Motor neuron (in vitro differentiated cells): Measurements from ENCODE around the gene PLPP7. TPM values are rescaled to one million over a fixed set of nuclear protein-coding genes. Genes with fewer than 3 reads are reported as not detected.
"Not testable (repeated sequence)": the region's sequence is repeated elsewhere in the genome, so short reads cannot be mapped to it uniquely, and the experiment has no call there.

Experiments
- ATAC-seq, 8 experiments: fragments of 200-7000 bp; cut with Tn5 transposase; replicated peaks in 6 of 8; 2 replicates each; pipeline ENCODE4 v1.8.0; 2021; ENCODE audit warnings: mild to moderate bottlenecking in 8 of 8, moderate library complexity in 8 of 8
- H3K27ac ChIP-seq, 2 donors: fragments of 250-450 bp; sonication (Bioruptor Pico); 2 replicates each; pipeline ENCODE4 v1.9.0; 2021; ENCODE audit warnings: antibody characterized with exemption in 2 of 2, mild to moderate bottlenecking in 2 of 2, moderate library complexity in 1 of 2
- H3K4me1 ChIP-seq, 2 donors: fragments of 250-450 bp; sonication (Bioruptor Pico); replicated peaks in 1 of 2; 2 replicates each; pipeline ENCODE4 v1.6.1; 2021; ENCODE audit warnings: antibody characterized with exemption in 2 of 2, mild to moderate bottlenecking in 2 of 2, moderate library complexity in 1 of 2
- H3K4me3 ChIP-seq, 5 donors: fragments of 250-450 bp; sonication (Bioruptor Pico); 2 replicates each; pipeline ENCODE4 v1.9.0; 2021; ENCODE audit warnings: antibody characterized with exemption in 5 of 5, mild to moderate bottlenecking in 5 of 5, moderate library complexity in 4 of 5
- WGBS, 10 experiments: fragments of 450-650 bp; shearing (Covaris generic); methylation state at CpG; one replicate each; pipeline ENCODE4 v1.0.0; 2022; 5-methylcytosine and 5-hydroxymethylcytosine counted together
- in situ Hi-C, 9 experiments: fragments of 400-800 bp; cut with MboI; loops; one replicate each; pipeline ENCODE4 v1.15.0; 2021; ENCODE audit warnings: low sequenced_read_pairs in 9 of 9, low pct_unique_long_range_greater_than_20kb in 2 of 9; ENCODE audit not compliant: unreplicated experiment in 9 of 9
- total RNA-seq, 8 experiments: library from RNA; unstranded; fragments of 300-600 nt; gene quantifications; 2 replicates each; pipeline versions ENCODE4 v1.2.3 to v1.2.4, GENCODE V29; 2022

PLPP7 gene
- 1 to 10 TPM in 7 of 8 experiments, under 1 TPM in 1; 0.15 to 9.9 (median 5.0) TPM for total RNA-seq

DNA sequence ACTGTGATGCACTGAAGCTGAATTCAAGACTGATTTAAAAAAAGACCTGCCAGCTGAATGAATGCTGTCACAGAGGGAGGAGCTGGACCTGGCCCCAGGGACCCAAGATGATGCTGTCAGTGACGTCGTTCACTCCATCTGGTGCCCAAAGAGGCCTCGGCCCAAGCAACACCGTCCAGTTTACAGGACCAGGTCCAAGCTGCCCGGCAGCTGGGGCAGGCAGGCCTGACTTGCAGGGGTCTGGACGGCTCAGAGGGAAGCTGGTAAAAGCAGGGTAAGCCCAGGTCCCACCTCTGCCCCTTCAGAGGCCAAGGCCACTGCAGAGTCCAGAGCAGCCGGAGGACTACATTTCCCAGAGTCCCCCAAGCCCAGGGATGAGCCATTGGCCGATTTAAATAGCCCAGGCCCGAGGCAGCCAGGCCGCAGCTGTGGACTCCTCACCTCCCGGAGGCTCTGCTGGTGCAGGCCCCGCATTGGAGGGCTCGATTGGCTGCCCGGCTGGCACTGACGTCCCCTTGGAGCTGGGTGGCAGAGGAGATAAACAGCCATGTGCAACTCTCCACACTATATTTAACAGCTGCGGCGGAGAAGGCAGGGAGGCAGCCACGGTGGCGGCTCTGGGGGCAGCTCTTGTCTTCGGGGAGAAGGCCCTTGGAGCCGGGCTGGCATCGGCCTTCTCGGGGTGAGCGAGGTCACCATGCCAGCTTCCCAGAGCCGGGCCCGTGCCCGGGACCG, at the start of gene PLPP7:
Gene PLPP7, plus strand, starts transcription at position 423 of the 735 bp plus-strand sequence. Its CDS starts 275 bp downstream, at position 698.
- peak; percentile 66 to 98 (median 93) for ATAC-seq
- Histone ChIP-seq H3K4me3 (peak within 1 kb of the TSS; percentile 6 to 28 (median 12)), H3K4me1 (peaks cover 26 to 27% of the 10 kb centered on the region in 2 donors), H3K27ac (peak within 1 kb of the TSS; percentile 91 to 95)
- in situ Hi-C loops, result no loop called here
- 7 to 93% (median 66%) methylated on average over 1 to 16 of the region's 28 CpGs; no CpG with 5 or more reads in 4 of the 10 experiments for WGBS, 10 experiments

DNA sequence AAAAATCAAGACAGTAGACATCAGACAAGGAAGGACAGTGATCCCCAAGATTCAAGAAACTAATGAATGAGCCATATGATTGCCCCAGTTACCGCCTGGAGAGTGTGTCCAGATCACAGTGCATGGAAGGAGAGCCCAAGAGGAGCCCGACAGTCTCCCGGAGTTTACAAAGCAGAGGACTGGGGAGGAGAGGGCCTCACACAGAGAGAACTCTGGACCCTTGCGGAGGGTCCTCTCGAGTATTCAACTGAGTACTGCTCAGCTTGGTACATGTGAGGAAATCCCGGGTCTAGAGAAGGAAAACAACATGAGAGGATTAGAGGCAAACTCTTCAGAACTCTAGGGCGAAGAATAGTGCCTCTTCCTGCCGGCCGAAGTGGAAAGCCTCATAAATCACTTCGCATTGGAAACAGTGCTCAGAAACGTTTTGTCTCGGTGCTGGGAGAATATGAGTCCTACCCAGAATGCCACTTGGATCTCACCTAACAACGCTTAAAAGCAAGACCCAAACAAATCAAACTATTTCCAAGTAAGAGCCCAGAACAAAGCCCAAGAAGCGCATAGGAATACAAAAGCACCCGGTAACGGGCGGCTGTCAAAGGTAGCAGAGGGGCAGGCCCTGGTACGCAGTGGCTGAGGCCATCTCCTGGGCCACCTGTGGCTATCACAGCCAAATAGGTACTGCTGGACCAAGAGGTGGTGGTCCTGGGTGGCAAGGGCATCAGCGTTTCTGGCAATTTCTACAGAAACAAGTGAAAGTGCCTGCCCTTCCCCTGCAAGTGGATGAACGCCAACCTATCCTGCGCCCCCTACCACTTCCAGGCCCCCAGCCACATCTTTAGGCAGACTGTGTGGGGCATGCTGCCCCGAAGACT, 49.2 kb upstream of the PLPP7 start:
- ATAC-seq, result peak in 2 of 8 experiments; percentile 20 to 41
- in situ Hi-C loops, result no loop called here
- H3K4me1 ChIP-seq, result peaks cover 20 to 29% of the 10 kb centered on the region in 2 donors
- no peak overlapping the region for H3K4me3 ChIP-seq
- WGBS, 10 experiments, result 0 to 83% (median 71%) methylated on average over 1 to 14 of the region's 22 CpGs; no CpG with 5 or more reads in 1 of the 10 experiments
- peak overlapping the region in 1 of 2 donors; percentile 43 for H3K27ac ChIP-seq

DNA sequence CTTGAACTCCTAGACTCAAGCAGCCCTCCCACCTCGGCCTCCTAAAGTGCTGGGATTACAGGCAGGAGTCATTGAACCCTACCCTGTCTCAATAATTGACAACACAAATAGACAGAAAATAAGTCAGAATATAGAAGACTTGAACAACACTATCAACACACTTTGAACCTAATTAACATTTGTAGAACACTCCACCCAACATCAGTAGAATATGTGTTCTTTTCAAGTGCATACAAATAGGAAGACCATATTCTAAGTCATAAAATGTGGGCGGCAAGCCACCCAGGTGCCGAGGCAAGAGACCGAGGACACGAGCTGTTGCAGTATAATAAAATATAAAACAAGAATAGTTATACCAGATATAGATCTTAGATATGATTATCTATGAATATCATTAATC, 45.2 kb upstream of the PLPP7 start:
- H3K27ac ChIP-seq, in situ Hi-C loops, H3K4me3 ChIP-seq: not testable (repeated sequence)
- peaks cover 3 to 12% of the 10 kb centered on the region in 2 donors for H3K4me1 ChIP-seq
- WGBS, 10 experiments, result 58 to 100% (median 85%) methylated on average over 1 to 5 of the region's 5 CpGs; no CpG with 5 or more reads in 1 of the 10 experiments
- ATAC-seq, result peak in 2 of 8 experiments; percentile 49 to 80

DNA sequence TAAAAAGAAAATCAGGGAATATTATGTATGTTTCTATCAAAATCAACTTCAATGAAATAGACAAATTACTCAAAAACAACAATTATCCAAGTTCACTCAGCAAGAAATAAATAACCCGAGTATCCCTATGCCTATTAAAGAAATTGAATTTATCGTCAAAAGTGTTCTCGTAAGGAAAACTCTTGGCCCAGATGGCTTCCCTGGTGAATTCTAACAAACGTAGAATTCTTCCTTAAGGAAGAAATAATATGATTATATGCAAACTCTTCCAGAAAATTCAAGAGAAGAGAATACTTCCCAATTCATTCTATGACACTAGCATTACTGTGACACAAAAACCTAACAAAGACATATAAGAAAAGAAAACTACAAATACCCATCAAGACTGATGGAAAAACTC, 42.9 kb upstream of the PLPP7 start:
- no peak for ATAC-seq
- Histone ChIP-seq H3K4me3 (no peak overlapping the region), H3K4me1 (no peaks in the 10 kb centered on the region), H3K27ac (no peak overlapping the region)
- in situ Hi-C loops, result no loop called here
- WGBS, 10 experiments, result 65 to 92% (median 77%) methylated on average over 1 to 4 of the region's 4 CpGs

DNA sequence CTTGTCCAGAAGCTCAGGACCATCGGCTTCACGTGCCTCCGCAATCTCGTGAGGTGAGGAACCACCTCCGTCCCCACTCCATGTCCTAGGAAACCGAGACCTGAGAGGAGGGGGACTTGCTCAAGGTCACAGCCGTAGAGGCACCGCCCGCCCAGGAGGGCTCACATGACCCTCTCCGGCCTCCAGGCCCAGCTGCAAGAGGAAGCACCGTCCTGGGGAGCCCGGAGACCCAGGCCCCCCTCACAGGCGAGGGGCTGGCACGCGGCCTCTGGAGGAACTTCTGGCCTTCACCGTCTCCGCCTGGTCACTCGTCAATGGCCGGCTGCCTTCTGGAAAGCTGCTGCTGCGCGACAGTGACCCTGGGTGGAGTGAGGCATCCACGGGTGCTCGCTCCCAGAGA, 37.4 kb upstream of the PLPP7 start:
- peak overlapping the region in 1 of 2 donors; percentile 27 for H3K27ac ChIP-seq
- no peak overlapping the region for H3K4me3 ChIP-seq
- H3K4me1 ChIP-seq, result peaks cover 0 to 5% of the 10 kb centered on the region in 2 donors
- WGBS, 10 experiments, result 62 to 100% (median 76%) methylated on average over 4 to 9 of the region's 23 CpGs; no CpG with 5 or more reads in 7 of the 10 experiments
- no peak for ATAC-seq
- in situ Hi-C loops, result no loop called here

DNA sequence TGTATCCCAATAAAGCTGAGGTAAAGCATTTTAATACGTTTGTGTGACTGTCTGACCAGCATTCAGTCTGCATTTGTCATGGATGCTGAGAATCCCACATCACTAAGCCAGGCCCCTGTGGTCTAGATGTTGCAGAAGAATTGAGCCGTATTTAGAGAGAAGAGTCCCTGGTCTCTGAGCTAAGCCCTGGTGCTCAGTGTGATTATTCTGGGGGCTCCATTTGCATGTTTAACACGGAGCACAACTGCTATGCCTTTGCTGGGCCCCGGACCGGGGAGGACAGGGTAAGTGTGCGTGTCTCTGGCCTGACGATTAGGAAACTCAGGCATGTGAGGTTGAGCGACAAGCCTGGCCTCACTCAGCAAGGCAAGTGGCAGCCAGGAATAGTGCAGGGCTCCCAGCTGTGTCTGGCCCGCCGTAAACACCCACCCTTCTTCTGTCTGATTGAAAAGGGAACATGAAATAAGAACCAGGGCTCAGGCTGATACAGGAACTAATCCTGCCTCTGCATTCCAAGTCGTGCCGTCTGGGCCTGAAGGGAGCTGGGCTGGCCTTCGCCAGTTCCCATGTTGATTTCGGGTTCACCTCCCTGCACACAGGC, 35.5 kb upstream of the PLPP7 start:
- Histone ChIP-seq H3K4me1 (peaks cover 0 to 5% of the 10 kb centered on the region in 2 donors), H3K27ac (peak overlapping the region; percentile 26 to 59), H3K4me3 (no peak overlapping the region)
- WGBS, 10 experiments, result 0 to 100% (median 75%) methylated on average over 1 to 11 of the region's 14 CpGs; no CpG with 5 or more reads in 2 of the 10 experiments
- in situ Hi-C loops, result no loop called here
- ATAC-seq, result peak in 5 of 8 experiments; percentile 36 to 72 (median 55)

DNA sequence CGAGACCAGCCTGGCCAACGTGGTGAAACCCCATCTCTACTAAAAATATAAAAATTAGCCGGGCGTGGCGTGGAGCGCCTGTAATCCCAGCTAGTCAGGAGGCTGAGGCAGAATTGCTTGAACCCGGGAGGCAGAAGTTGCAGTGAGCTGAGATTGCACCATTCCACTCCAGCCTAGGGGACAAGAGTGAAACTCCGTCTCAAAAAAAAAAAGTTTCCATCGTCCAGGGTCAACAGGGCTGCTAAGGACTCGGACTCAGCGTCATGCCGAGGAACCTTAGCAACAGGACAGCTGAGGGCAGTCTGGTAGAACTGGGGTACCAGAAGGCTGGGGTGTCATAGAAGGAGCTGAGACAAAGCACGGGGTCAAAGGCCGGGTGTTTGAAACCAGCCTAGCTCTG, 34.9 kb upstream of the PLPP7 start:
- no peak overlapping the region for H3K27ac ChIP-seq
- 76 to 100% (median 91%) methylated on average over 2 to 10 of the region's 14 CpGs; no CpG with 5 or more reads in 2 of the 10 experiments for WGBS, 10 experiments
- peaks cover 0 to 5% of the 10 kb centered on the region in 2 donors for H3K4me1 ChIP-seq
- no peak overlapping the region for H3K4me3 ChIP-seq
- in situ Hi-C loops, result no loop called here
- ATAC-seq, result no peak

DNA sequence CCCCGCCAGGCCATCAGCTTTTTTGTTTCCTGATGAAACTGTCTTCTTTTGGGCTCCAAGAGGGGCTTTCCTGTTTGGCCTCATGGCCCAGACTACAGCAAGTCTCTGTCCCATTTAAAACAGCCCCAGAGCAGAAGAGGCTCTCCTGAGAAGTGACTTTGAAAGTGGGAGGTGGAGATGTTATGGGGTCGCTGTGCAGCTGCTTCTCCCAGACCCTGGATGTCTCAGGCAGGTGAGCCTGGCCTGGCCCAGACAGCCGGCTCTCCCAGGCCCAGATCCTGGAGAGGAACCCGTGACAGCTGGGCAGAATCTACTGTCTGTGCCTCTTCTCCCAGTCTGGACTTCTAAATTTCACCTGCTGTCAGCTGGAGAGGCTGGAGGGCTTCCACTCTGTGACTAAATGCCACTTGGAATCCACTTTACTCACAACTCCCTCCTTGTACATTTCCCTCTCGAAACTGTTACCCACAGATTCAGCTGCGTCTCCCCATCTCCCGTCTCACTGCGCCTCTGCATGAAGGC, 33.8 kb upstream of the PLPP7 start:
- H3K4me3 ChIP-seq, result no peak overlapping the region
- peak in 1 of 8 experiments; percentile 3 for ATAC-seq
- in situ Hi-C loops, result no loop called here
- H3K27ac ChIP-seq, result peak overlapping the region in 1 of 2 donors; percentile 60
- WGBS, 10 experiments, result 20 to 100% (median 95%) methylated on average over 1 to 6 of the region's 8 CpGs; no CpG with 5 or more reads in 1 of the 10 experiments
- H3K4me1 ChIP-seq, result peaks cover 0 to 7% of the 10 kb centered on the region in 2 donors

DNA sequence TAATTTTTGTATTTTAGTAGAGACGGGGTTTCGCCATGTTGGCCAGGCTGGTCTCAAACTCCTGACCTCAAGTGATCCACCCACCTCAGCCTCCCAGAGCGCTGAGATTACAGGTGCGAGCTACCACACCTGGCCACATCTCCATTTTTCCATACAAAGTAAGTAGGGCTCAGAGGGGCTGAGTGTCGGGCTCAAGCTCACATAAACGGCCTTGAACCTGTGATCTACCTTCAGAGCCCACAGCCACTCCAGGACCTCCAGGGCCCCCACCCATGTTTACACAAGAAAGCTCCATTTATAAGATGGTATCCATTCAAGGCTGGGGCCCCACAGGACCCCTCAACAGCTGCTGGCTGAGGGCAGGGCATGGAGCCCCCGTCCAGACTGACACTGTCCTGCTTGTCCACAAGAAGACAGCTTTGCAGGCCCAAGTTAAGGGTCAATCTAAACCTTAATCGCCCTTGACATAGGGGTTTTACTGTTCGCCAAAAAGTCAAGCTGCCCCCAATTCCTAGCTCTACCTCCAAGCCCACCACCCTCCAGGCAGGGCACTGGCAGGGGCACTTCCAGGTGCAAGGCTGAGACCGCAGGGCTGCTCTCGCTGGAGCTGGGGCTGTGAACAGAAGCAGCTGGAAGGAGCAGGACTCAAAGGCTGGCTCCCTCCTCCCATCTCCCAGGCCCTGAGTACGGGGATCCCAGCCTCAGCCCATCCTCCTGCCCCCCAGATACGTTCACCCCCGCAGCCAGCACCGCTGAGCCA, 32.1 kb upstream of the PLPP7 start:
- Histone ChIP-seq H3K4me1 (peaks cover 0 to 7% of the 10 kb centered on the region in 2 donors), H3K27ac (no peak overlapping the region), H3K4me3 (no peak overlapping the region)
- in situ Hi-C loops, result no loop called here
- ATAC-seq, result no peak
- 77 to 100% (median 91%) methylated on average over 1 to 9 of the region's 15 CpGs; no CpG with 5 or more reads in 4 of the 10 experiments for WGBS, 10 experiments

DNA sequence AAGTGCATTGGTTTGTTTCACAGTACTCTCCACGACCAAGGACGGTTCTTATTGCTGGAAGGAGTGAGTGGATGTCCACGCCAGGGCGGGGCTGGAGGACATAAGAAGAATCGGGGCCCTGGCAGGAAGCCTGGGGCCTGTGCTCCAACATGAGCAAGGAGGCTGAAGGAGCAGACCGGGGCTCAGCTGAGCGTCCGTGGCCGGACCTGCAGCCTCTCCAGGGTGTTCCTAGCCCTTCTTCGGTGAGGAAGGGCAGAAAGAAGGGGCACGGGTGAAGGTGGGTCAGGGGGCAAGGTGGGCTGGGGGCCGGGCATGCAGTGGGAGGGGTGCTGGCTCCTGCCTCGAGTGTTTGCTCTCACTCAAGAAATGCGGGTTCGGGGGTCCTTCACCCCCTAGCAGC, 31.3 kb upstream of the PLPP7 start:
- in situ Hi-C loops, result no loop called here
- H3K4me1 ChIP-seq, result peaks cover 0 to 7% of the 10 kb centered on the region in 2 donors
- peak overlapping the region in 1 of 2 donors; percentile 39 for H3K27ac ChIP-seq
- 0 to 80% (median 57%) methylated on average over 1 to 9 of the region's 15 CpGs; no CpG with 5 or more reads in 5 of the 10 experiments for WGBS, 10 experiments
- no peak overlapping the region for H3K4me3 ChIP-seq
- peak in 1 of 8 experiments; percentile 26 for ATAC-seq

DNA sequence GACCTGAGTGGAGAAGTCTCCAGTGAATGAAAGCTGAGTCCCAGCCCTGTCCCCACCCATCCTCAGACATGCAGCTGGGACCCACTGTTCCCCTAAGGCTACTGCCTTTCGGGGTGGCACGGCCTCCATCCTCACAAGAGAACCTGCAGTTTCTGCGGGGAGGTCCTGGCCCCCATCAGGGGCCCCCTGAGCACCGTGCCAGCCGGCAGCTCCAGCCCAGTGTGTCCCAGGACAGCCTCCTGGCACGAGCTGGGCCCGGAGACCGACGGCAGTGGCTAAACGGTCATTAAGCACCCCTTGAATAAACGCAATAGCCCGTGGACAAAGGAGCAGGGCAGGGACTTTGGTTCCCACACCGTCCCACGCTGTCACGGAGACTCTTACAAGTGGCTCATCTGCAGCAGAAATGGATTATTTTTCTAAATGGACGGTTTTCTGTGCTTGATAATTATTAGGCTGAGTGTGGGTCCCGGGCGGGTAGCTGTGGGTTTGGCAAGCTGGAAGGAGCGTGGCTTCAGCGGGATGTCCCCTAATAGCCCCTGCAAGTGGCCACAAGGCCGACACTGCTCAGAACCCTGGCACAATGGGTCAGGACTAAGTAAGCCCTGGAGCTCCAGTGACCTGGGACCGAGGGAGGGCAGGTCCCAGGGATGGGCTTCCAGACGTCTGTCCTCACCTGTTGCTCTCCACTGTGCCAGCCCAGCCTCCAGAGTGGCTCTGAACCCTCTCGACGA, 30.7 kb upstream of the PLPP7 start:
- in situ Hi-C loops, result no loop called here
- peak in 1 of 8 experiments; percentile 28 for ATAC-seq
- no peak overlapping the region for H3K4me3 ChIP-seq
- H3K4me1 ChIP-seq, result peaks cover 0 to 6% of the 10 kb centered on the region in 2 donors
- 69 to 87% (median 79%) methylated on average over 3 to 7 of the region's 25 CpGs; no CpG with 5 or more reads in 5 of the 10 experiments for WGBS, 10 experiments
- H3K27ac ChIP-seq, result peak overlapping the region in 1 of 2 donors; percentile 39
